HepG2 (cell line): ENCODE measurements around the gene NEDD4. TPM values are rescaled to one million over a fixed set of nuclear protein-coding genes. Genes with fewer than 3 reads are reported as not detected.
A peak's percentile ranks its signal among the peaks of the same experiment; 100 is the strongest.

Experiments used
- ATAC-seq: fragments of 200-7000 bp; cut with Tn5 transposase; 3 replicates; pipeline ENCODE4 v1.9.1; 2020; ENCODE audit warnings: mild to moderate bottlenecking, moderate library complexity
- BruUV-seq: library from RNA; stranded (reverse); fragments of 400-500 nt; replicated peaks from 2 replicates; lab custom pipeline; 2021; lab: Mats Ljungman, UMichigan
- CTCF ChIA-PET: fragments of 300-600 bp; formaldehyde crosslinking; extraction: SDS; loops from one replicate; lab custom pipeline; 2021; ENCODE audit warnings: low total read pairs, inconsistent platforms, low intra/inter-chr PET ratio; lab: Yijun Ruan, JAX
- POLR2A ChIA-PET: fragments of 350-600 bp; sonication (Branson Sonifier 250); formaldehyde crosslinking; loops from one replicate; lab custom pipeline; 2020; ENCODE audit warnings: antibody characterized with exemption, inconsistent platforms; lab: Yijun Ruan, JAX
- DNase-seq: peaks from one replicate; pipeline ENCODE4 v3.0.0-alpha.2; 2015; ENCODE audit warnings: low spot score
- FAIRE-seq: peaks from 3 replicates; lab custom pipeline; 2011; peaks lifted over from hg19 to GRCh38; lab: Jason Lieb, UNC
- H2AFZ ChIP-seq: one replicate; pipeline ENCODE4 v1.6.1; 2011; ENCODE audit warnings: low read length, inconsistent platforms
- H3K27ac ChIP-seq: fragments of 300-600 bp; 3 replicates; pipeline ENCODE4 v1.8.0; 2011; ENCODE audit warnings: mixed run types, mild to moderate bottlenecking, mixed read lengths, low read length, inconsistent platforms; ENCODE audit not compliant: insufficient read depth; ENCODE audit errors: extremely low read length
- H3K27me3 ChIP-seq, 2 experiments: fragments of 200-600 bp in 1 of 2; 2 replicates in 1 of 2; 3 replicates in 1 of 2; pipeline versions ENCODE4 v1.6.0 to v1.8.0; 2011; ENCODE audit warnings: low read length in 2 of 2, mild to moderate bottlenecking in 2 of 2, moderate library complexity in 2 of 2, inconsistent platforms in 1 of 2; ENCODE audit not compliant: insufficient read depth in 2 of 2, control insufficient read depth in 1 of 2
- H3K36me3 ChIP-seq, 2 experiments: fragments of 200-600 bp in 1 of 2; replicated peaks in 1 of 2; 2 replicates in 1 of 2; 3 replicates in 1 of 2; pipeline versions ENCODE4 v1.5.1 to v1.8.0; 2011; ENCODE audit warnings: low read length in 2 of 2, inconsistent platforms in 1 of 2; ENCODE audit not compliant: insufficient read depth in 2 of 2, control insufficient read depth in 1 of 2
- H3K4me1 ChIP-seq: 2 replicates; pipeline ENCODE4 v1.5.1; 2012; ENCODE audit warnings: low read length, inconsistent platforms; ENCODE audit not compliant: insufficient read depth
- H3K4me2 ChIP-seq: 2 replicates; pipeline ENCODE4 v1.6.0; 2011; ENCODE audit warnings: low read depth, low read length, inconsistent platforms
- H3K4me3 ChIP-seq, 3 experiments: fragments of 200-600 bp in 1 of 3; sonication (generic), shearing (Covaris generic) in 1 of 3; replicated peaks in 1 of 3; 2 replicates each; pipeline ENCODE4 v1.5.1; 2011 to 2016; ENCODE audit warnings: low read length in 3 of 3, inconsistent platforms in 2 of 3, low read depth in 2 of 3, mild to moderate bottlenecking in 2 of 3, control low read depth in 1 of 3, mixed read lengths in 1 of 3; ENCODE audit not compliant: insufficient read depth in 1 of 3
- H3K79me2 ChIP-seq: one replicate; pipeline ENCODE4 v1.6.1; 2011; ENCODE audit warnings: low read length, inconsistent platforms; ENCODE audit not compliant: insufficient read depth
- H3K9ac ChIP-seq: 2 replicates; pipeline ENCODE4 v1.6.0; 2011; ENCODE audit warnings: mild to moderate bottlenecking, low read depth, low read length, inconsistent platforms; ENCODE audit not compliant: insufficient read depth
- H3K9me3 ChIP-seq: 2 replicates; pipeline ENCODE4 v1.5.1; 2012; ENCODE audit warnings: mild to moderate bottlenecking, low read length
- H4K20me1 ChIP-seq: 2 replicates; pipeline ENCODE4 v1.6.0; 2011; ENCODE audit warnings: inconsistent platforms, mild to moderate bottlenecking, low read length, moderate library complexity; ENCODE audit not compliant: insufficient read depth
- ARID2 ChIP-seq: sonication (generic); formaldehyde crosslinking; IDR thresholded peaks from 2 replicates; pipeline ENCODE4 v1.8.1; 2022; ENCODE audit warnings: mild to moderate bottlenecking, missing genetic modification reagents, borderline replicate concordance
- EHMT2 ChIP-seq: fragments of 200-600 bp; sonication (generic); IDR thresholded peaks from 2 replicates; pipeline ENCODE4 v1.7.0; 2017; ENCODE audit warnings: antibody characterized with exemption, low read depth, low read length, borderline replicate concordance
- GLI4 ChIP-seq: sonication (generic); formaldehyde crosslinking; IDR thresholded peaks from 2 replicates; pipeline ENCODE4 v1.5.1; 2020; ENCODE audit warnings: missing genetic modification reagents, mild to moderate bottlenecking, moderate library complexity, borderline replicate concordance
- KLF16 ChIP-seq, 2 experiments: sonication (generic) in 1 of 2; formaldehyde crosslinking in 1 of 2; IDR thresholded peaks; 2 replicates each; pipeline versions ENCODE4 v1.6.1 to v1.8.0; 2016 to 2023; ENCODE audit warnings: missing genetic modification reagents in 2 of 2, missing compliant biosample characterization in 1 of 2
- MLLT10 ChIP-seq: sonication (generic); formaldehyde crosslinking; IDR thresholded peaks from 2 replicates; pipeline ENCODE4 v1.4.0; 2020; ENCODE audit warnings: missing genetic modification reagents
- NR2C2 ChIP-seq: sonication (generic); formaldehyde crosslinking; IDR thresholded peaks from 2 replicates; pipeline ENCODE4 v1.4.0; 2020; ENCODE audit warnings: missing genetic modification reagents, mild to moderate bottlenecking, moderate library complexity, borderline replicate concordance
- SMAD9 ChIP-seq: sonication (generic); formaldehyde crosslinking; IDR thresholded peaks from 2 replicates; pipeline ENCODE4 v1.5.1; 2020; ENCODE audit warnings: mild to moderate bottlenecking, missing genetic modification reagents
- SMC3 ChIP-seq: IDR thresholded peaks from 2 replicates; pipeline ENCODE4 v1.6.1; 2011; ENCODE audit warnings: low read length, improper control_type of control experiment
- ZMYM2 ChIP-seq: sonication (generic); formaldehyde crosslinking; IDR thresholded peaks from 2 replicates; pipeline ENCODE4 v1.8.0; 2022; ENCODE audit warnings: mild to moderate bottlenecking, missing genetic modification reagents
- ZNF570 ChIP-seq: sonication (generic); formaldehyde crosslinking; IDR thresholded peaks from 2 replicates; pipeline ENCODE4 v1.4.0; 2020; ENCODE audit warnings: mild to moderate bottlenecking, missing genetic modification reagents, borderline replicate concordance
- WGBS: methylation state at CpG from one replicate; pipeline ENCODE4 v1.1.6; 2017; ENCODE audit warnings: low lambda C conversion rate; 5-methylcytosine and 5-hydroxymethylcytosine counted together
- in situ Hi-C: cut with HindIII; loops from 2 replicates; pipeline ENCODE4 v1.10.0; 2017; ENCODE audit warnings: low pct_unique_long_range_greater_than_20kb; ENCODE audit not compliant: extremely low pct_ligation_motif_present
- intact Hi-C: fragments of 100-400 bp; cut with micrococcal nuclease; formaldehyde crosslinking; loops from one replicate; pipeline ENCODE4 v1.10.0; 2022; ENCODE audit not compliant: unreplicated experiment
- polyA plus RNA-seq, 8 experiments: library from polyadenylated mRNA; depleted of rRNA in 3 of 8; stranded (reverse) in 7 of 8; unstranded in 1 of 8; fragments of >200 nt; fragmentation: Illumina TruSeq in 4 of 8; extraction: Trizol in 4 of 8; gene quantifications; 2 replicates each; pipeline versions ENCODE4 v1.2.1 to v1.2.3, GENCODE V29; 2011 to 2016; ENCODE audit warnings: low read depth in 4 of 8, missing spikeins in 1 of 8, mixed read lengths in 1 of 8; ENCODE audit not compliant: insufficient read depth in 1 of 8
- total RNA-seq, 5 experiments: library from RNA; depleted of rRNA; stranded (reverse); fragments of >200 nt; fragmentation: Illumina TruSeq; extraction: Trizol; gene quantifications; 2 replicates each; pipeline ENCODE4 v1.2.3, GENCODE V29; 2016; ENCODE audit warnings: low read depth in 1 of 5
- TF ChIP-seq, protein P1 (sequence below): IDR thresholded peaks from 2 replicates; pipeline ENCODE4 v1.6.1; 2018; ENCODE audit warnings: missing genetic modification reagents, mild to moderate bottlenecking, missing compliant biosample characterization
- TF ChIP-seq, protein P2 (sequence below): sonication (generic); formaldehyde crosslinking; IDR thresholded peaks from 2 replicates; pipeline ENCODE4 v1.8.0; 2022; ENCODE audit warnings: missing genetic modification reagents, mild to moderate bottlenecking, moderate library complexity, borderline replicate concordance

The NEDD4 gene
- total and polyA plus RNA-seq, 2 of the 13 experiments (the other 11 are each of a cell fraction or from before 2014, with no cell fraction given): 10.4 to 13.0 TPM

DNA sequence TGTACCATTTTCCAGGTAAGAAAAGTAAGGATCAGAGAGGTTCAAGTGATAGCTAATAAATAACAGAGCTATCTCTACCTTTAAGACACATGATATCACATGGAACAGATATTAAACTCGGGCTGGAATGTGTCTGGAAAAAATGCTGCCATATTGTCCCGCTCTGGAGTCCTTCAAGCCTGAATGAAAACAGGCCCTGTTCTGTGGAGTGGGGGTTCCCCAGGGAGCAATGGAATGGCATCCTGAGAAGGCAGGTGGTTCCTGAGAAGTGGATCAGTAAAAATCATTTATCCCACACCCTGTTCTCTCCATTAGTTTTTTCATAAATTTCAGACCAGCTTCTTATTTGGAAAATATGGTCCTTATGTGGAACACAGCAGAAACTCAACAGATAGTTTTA, 193.2 kb downstream of the NEDD4 start:
- Histone ChIP-seq H3K27me3 (0 out of 5 replicates have a peak, but pooled peaks cover 0 to 3% of the 10 kb centered on the region in 2 experiments), H2AFZ (peak overlapping the region; percentile 99), H3K27ac (no peak overlapping the region), H4K20me1 (no peaks in the 10 kb centered on the region), H3K79me2 (no peaks in the 10 kb centered on the region), H3K4me1 (no peaks in the 10 kb centered on the region), H3K9me3 (no peaks in the 10 kb centered on the region), H3K4me3 (peak overlapping the region in 1 of 3 experiments; percentile 35; a peak in 2 of 6 replicates), H3K36me3 (no peaks in the 10 kb centered on the region), H3K9ac (no peak overlapping the region), H3K4me2 (peak overlapping the region; percentile 68)
- intact Hi-C loops (no loop called here), in situ Hi-C loops (loop anchor here (5.0 kb wide), 1 partner anchor 148 kb away; no protein-coding TSS in a partner anchor)
- ChIA-PET POLR2A (no interaction called here), CTCF (interaction anchor here (3.6 kb wide), 1 partner anchor 151 kb away, joined by 34 read pairs; no protein-coding TSS in a partner anchor)
- TF ChIP-seq EHMT2 (0 out of 2 replicates have a peak, but pooled peaks have one; percentile 47), SMAD9 (CRISPR knock-in tag) (no peak)
- TF ChIP-seq, protein P1, sequence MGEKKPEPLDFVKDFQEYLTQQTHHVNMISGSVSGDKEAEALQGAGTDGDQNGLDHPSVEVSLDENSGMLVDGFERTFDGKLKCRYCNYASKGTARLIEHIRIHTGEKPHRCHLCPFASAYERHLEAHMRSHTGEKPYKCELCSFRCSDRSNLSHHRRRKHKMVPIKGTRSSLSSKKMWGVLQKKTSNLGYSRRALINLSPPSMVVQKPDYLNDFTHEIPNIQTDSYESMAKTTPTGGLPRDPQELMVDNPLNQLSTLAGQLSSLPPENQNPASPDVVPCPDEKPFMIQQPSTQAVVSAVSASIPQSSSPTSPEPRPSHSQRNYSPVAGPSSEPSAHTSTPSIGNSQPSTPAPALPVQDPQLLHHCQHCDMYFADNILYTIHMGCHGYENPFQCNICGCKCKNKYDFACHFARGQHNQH (CRISPR knock-in tag): no peak
- DNase-seq (no peak), ATAC-seq (no peak), FAIRE-seq (no peak)
- no TSS peak for BruUV-seq
- WGBS: 84% methylated on average over 2 of the region's 2 CpGs

DNA sequence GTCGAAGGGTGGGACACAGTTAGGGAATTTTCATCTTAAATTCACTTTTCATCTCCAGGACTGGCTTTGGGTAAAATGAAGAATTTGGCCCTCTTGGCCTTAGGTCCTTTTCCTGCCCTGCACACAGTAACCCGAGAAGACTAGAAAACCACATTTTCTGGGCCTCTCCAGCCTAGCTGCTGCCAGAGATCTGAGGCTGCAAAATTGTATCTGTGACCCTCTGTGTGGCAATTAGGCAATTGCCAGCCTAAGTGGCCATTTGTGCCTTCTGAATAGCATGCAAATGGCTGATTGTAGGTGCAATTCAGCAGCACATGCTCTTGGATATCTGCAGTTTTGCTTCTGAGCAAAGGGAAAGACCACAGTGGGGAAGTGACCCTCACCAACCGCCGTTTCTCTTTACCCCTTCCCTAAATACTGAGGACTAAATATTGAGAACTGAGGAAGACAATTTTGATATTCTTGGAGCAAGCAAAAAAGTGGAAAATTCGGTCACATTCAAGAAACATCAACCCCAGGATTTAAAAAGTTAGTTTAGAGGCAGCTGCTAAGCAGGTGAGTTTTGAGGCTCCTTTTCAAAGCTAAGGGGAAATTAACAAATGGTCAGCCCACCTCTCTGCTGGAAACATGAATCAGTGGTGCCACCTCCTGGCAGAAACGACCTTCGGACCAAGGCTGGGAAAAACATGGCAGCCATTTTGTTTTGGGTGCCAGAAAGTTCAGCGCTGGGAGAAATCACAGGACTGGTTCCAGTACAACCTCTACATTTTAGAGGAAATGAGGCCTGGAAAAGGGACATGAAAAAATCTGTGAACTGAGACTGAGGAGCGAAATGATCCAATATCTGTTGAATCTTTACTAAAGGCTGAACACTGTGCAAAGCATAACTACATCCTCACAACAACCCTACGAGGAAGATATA, 193.9 kb downstream of the NEDD4 start:
- peak; percentile 46 for DNase-seq
- WGBS: 23% methylated on average over 10 of the region's 10 CpGs
- H3K9me3 ChIP-seq: no peaks in the 10 kb centered on the region
- BruUV-seq: no TSS peak
- H3K27me3 ChIP-seq: 0 out of 5 replicates have a peak, but pooled peaks cover 0 to 3% of the 10 kb centered on the region in 2 experiments
- intact Hi-C loops: loop anchor here (1.0 to 5.0 kb wide), 2 partner anchors 151 to 272 kb away; no protein-coding TSS in a partner anchor
- peak overlapping the region in 2 of 3 experiments; percentile 11 to 35; a peak in 2 of 6 replicates for H3K4me3 ChIP-seq
- H3K27ac ChIP-seq: no peak overlapping the region
- peak; percentile 77 for FAIRE-seq
- no peaks in the 10 kb centered on the region for H3K36me3 ChIP-seq
- peak; percentile 73 for ATAC-seq
- H4K20me1 ChIP-seq: no peaks in the 10 kb centered on the region
- H3K9ac ChIP-seq: no peak overlapping the region
- H3K4me1 ChIP-seq: no peaks in the 10 kb centered on the region
- ChIA-PET POLR2A (no interaction called here), CTCF (interaction anchor here (3.6 kb wide), 1 partner anchor 151 kb away, joined by 34 read pairs; no protein-coding TSS in a partner anchor)
- in situ Hi-C loops: loop anchor here (5.0 kb wide), 1 partner anchor 147 kb away; no protein-coding TSS in a partner anchor
- peak overlapping the region; percentile 99 for H2AFZ ChIP-seq
- H3K79me2 ChIP-seq: no peaks in the 10 kb centered on the region
- peak overlapping the region; percentile 68 for H3K4me2 ChIP-seq
- peak; percentile 68 for TF ChIP-seq SMC3
- no peak for TF ChIP-seq NR2C2 (CRISPR knock-in tag)
- TF ChIP-seq MLLT10 (CRISPR knock-in tag): no peak
- no peak for TF ChIP-seq GLI4 (CRISPR knock-in tag)
- no peak for TF ChIP-seq ZMYM2 (CRISPR knock-in tag)
- TF ChIP-seq, protein P2, sequence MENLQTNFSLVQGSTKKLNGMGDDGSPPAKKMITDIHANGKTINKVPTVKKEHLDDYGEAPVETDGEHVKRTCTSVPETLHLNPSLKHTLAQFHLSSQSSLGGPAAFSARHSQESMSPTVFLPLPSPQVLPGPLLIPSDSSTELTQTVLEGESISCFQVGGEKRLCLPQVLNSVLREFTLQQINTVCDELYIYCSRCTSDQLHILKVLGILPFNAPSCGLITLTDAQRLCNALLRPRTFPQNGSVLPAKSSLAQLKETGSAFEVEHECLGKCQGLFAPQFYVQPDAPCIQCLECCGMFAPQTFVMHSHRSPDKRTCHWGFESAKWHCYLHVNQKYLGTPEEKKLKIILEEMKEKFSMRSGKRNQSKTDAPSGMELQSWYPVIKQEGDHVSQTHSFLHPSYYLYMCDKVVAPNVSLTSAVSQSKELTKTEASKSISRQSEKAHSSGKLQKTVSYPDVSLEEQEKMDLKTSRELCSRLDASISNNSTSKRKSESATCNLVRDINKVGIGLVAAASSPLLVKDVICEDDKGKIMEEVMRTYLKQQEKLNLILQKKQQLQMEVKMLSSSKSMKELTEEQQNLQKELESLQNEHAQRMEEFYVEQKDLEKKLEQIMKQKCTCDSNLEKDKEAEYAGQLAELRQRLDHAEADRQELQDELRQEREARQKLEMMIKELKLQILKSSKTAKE (CRISPR knock-in tag): no peak
- no peak for TF ChIP-seq ARID2 (CRISPR knock-in tag)
- no peak for TF ChIP-seq ZNF570
- no peak for TF ChIP-seq KLF16 (CRISPR knock-in tag; IDR thresholded peaks at IDR 0.05)
